GM12874 (cell line): ENCODE data around the gene TMEM131L.

Experiments
- CTCF ChIP-seq: IDR thresholded peaks from 2 replicates; pipeline ENCODE4 v1.5.1; 2011; ENCODE audit warnings: low read depth, mild to moderate bottlenecking, control low read depth, low read length, moderate library complexity; ENCODE audit not compliant: insufficient read depth

The TMEM131L gene

GRCh38 chr4:153593161-153593560, 127.0 kb downstream of the TMEM131L start:
- TF ChIP-seq CTCF: no peak

GRCh38 chr4:153594210-153594609, 128.1 kb downstream of the TMEM131L start:
- TF ChIP-seq CTCF: no peak

GRCh38 chr4:153595894-153596601, 129.9 kb downstream of the TMEM131L start:
- no peak for TF ChIP-seq CTCF

- no peak for TF ChIP-seq CTCF
These were observed 136.6 kb downstream of the TMEM131L start for GRCh38 chr4:153602758-153603157.

GRCh38 chr4:153603258-153603657, 137.1 kb downstream of the TMEM131L start:
- no peak for TF ChIP-seq CTCF

GRCh38 chr4:153603835-153604234, 137.7 kb downstream of the TMEM131L start:
- no peak for TF ChIP-seq CTCF

- no peak for TF ChIP-seq CTCF
These were observed 144.6 kb downstream of the TMEM131L start for GRCh38 chr4:153610623-153611376.
